H54 (cell line): ENCODE measurements around the gene AK2.
"Not testable (repeated sequence)": the region's sequence is repeated elsewhere in the genome, so short reads cannot be mapped to it uniquely, and the experiment has no call there.

Source experiments
- DNase-seq: peaks from one replicate; pipeline ENCODE4 v3.0.0; 2011; ENCODE audit warnings: low spot score, mixed read lengths; ENCODE audit not compliant: insufficient read length
- FAIRE-seq: peaks from 3 replicates; lab custom pipeline; 2011; peaks lifted over from hg19 to GRCh38; lab: Jason Lieb, UNC
- POLR2A ChIP-seq: IDR thresholded peaks from 2 replicates; pipeline ENCODE4 v1.6.1; 2011; ENCODE audit warnings: low read depth, mild to moderate bottlenecking, low read length

The AK2 gene

DNA sequence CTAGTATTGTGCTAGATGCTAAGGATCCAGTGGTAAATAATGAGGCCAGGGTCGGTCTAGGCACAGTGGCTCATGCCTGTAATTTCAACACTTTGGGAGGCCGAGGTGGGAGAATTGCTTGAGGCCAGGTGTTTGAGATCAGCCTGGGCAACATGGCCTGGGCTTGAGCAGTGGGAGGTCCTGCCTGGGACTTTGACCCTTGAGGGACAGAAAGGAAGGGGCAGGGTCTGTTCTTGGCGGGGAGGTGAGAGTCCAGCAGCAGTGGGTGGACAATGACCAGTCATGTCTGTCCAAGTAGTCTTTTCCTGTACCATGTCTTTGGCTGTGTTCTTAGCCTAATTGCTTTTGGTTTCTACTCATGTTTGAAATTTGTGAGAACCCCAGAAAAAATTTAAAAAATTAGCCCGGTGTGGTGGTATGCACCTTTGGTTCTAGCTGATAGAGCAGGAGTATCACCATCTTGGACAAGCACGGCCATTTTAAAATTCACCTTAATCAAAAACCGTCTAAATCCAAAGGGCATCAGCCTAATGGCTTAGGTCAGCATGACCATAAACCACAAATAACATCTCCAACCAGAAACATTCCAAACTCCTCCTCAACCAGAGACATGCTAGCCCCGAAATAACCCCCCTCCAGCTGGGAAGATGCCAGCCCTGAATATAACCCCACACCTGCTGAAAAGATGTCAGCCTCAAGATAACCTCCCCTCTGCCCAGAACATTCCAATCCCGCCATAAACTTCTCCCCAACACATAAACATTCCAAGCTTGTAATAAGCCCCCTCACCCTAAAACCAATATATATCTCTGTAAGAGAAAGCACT lies 6.8 kb upstream of the AK2 start:
- TF ChIP-seq POLR2A, result no peak
- FAIRE-seq (no peak), DNase-seq (no peak)

DNA sequence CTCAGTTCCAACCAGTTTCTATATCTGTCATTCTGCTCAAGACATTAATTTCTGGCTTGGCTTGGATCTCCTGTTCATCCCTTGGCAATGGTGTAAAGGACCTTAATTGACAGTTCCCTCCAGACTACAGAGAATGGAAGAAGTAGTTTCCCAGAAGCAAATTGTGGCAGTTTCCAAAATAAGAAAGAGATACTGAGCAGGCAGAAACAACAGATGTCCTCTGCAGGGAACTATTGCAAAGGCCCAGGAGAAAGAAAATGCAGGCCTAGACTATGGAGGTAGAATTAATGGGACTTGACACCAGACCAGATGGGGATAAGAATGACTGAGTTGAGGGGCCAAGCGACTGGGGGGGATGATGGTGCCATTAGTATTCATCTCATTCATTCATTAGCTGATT lies 6.1 kb upstream of the AK2 start:
- DNase-seq (no peak), FAIRE-seq (no peak)
- TF ChIP-seq POLR2A, result no peak

DNA sequence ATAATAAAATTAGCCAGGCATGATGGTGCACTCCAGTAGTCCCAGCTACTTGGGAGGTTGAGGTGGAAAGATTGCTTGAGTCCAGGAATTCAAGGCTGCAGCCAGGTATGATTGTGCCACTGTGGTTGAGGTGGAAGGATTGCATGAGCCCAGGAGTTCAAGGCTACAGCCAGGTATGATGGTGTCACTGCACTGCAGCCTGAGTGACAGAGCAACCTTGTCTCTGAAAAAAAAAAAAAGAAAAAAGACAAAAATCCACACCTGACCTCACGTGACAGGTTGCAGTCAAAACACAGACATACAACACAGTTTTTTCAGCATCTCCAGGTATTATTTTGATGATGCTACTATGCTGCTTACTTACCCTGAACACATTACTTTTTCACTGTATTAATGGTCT lies 4.3 kb upstream of the AK2 start:
- FAIRE-seq (no peak), DNase-seq (no peak)
- TF ChIP-seq POLR2A, result no peak

DNA sequence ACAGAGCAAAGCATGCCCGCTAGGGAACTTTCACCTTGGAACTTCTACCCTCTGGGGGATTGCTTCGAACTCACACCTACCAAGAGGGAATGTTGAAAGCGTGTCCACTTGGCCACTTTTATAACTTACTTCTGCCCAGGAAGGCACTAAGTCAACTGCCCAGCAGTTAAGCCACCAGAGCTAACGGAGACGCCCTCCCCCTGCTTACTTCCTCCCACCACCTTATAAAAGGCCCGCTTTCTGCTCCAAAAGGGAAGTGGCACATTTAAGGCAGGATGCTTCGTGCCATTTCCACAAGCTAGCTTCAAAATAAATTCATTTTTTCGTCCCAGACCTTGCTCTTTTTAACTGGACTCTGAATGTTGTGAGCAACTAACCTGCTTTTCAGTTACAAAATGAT lies 3.2 kb upstream of the AK2 start:
- FAIRE-seq (no peak), DNase-seq (no peak)
- no peak for TF ChIP-seq POLR2A

DNA sequence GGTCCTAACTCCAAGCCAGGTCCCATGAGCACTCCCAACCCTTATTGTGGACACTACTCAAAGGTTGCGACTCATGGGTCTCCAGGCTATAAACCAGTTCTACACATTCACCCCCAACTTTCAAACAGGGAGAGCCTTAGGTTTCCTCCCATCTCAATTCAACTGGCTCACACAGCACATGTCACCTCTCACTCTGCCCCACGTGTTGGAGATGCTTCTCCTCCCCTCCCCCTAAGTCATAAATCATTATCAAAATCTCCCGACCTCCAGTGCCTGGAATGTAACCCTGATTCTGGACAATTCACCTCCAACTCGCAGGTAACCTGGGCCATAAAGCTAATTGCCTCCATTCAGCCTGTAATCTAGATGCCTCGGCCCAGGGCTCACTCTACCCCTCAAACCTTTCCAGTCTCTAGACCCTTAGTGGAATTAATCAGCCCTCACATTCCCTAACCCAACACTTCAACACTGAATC lies 595 bp downstream of the AK2 start:
- TF ChIP-seq POLR2A, result no peak
- DNase-seq (peak; percentile 46), FAIRE-seq (no peak)

DNA sequence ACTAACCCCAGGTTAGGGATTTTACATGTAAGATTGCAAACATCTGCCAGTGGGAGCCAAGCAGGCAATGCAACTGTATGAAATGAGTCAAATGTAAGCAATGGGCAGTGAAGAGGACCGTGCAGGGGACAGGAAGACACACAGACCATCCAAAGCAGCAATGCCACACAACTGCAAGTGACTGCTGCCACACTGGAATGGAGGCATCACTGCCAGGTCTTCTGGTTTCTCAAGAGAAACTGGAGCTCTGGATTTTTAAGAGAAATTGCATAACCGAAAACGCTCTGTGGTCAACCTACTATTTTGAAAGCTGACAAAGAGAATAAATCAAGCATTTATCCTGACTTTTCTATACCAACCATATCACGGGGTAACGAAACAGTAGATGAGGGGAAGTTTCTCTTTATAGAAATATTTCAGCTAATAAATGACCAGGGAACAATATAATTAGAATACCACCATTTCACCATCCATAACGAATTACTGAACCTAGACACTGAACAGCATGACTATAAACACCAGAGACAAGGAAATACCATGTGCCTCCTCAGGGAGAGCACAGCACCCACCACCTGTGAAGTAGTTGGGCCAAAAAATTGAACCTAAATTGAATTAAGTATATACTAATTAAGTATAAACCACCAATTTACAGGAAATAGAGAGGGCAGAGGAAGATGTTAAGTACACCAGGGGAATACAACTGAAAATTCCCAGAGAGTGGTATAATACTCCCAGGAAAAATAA lies 4.4 kb downstream of the AK2 start:
- DNase-seq (no peak), FAIRE-seq (no peak)
- TF ChIP-seq POLR2A, result no peak

DNA sequence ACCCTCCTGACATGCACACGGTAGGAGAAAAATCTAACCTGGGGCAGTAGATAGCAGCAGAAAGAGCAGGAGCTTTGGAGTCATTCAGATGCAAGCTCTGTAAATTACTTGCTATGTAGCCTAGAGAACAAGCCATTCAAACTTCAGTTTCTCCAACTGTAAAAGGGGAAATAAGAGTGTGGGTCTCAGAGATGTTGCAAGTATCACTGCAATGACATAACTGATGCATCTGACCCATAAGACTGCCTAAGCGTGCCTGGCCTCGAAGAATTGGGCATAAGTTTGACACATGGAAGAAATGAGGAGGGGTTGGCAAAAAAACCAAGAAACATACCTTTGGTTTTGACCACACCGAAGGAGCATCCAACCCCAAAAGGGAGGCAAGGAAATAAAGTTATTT lies 5.2 kb downstream of the AK2 start:
- no peak for DNase-seq
- no peak for TF ChIP-seq POLR2A
- no peak for FAIRE-seq

DNA sequence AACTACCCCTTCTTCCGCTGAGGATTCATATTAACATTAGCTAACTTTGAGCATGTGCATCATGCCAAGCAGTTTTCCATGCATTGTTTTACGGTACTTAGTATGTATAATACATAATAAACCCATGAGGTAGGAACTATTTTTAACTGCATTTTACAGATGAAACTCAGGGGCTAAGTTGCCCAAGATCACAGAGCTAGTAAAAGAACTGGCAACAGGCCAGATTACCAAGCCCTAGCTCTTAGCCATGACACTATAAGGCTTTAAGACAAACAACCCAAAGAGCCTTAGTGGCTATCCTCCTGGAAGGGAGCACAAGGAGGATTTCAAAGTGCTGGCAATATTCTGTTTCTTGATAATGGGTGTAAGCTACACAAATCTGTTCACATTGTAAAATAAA lies 6.1 kb downstream of the AK2 start:
- FAIRE-seq, result no peak
- TF ChIP-seq POLR2A, result no peak
- DNase-seq, result no peak

DNA sequence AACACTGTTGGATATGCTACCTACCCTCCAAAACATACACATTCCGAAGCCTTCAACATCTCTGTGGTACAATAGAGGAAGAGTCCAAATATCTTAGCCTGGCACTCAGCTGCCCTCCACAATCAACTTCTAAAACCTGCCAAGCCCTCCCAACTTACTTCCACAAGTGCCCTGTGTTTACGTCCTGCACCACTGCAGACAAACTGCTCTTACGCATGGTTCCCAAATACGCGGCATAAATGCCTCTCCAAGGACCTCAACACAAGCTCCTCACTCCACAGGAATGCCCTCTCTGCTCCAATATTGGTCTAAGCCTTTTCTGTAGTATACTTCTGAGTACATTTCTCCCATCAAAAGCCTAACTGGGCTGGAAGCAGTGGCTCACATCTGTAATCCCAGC lies 6.8 kb downstream of the AK2 start:
- FAIRE-seq (no peak), DNase-seq (no peak)
- no peak for TF ChIP-seq POLR2A

DNA sequence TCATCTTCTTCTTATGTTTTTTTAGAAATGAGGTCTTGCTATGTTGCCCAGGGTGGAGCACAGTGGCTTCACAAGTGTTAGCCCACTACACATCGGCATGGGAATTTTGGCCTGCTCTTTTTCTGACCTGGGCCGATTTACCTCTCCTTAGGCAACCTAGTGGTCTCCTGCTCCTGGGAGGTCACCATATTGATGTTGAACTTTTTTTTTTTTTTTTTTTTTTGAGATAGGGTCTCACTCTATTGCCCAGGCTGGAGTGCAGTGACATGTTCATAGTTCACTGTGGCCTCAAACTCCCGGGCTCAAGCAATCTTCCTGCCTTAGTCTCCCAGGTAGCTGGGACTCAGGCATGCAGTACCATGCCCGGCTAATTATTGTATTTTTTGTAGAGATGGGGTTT lies 7.5 kb downstream of the AK2 start:
- FAIRE-seq (no peak), DNase-seq (no peak)
- no peak for TF ChIP-seq POLR2A

DNA sequence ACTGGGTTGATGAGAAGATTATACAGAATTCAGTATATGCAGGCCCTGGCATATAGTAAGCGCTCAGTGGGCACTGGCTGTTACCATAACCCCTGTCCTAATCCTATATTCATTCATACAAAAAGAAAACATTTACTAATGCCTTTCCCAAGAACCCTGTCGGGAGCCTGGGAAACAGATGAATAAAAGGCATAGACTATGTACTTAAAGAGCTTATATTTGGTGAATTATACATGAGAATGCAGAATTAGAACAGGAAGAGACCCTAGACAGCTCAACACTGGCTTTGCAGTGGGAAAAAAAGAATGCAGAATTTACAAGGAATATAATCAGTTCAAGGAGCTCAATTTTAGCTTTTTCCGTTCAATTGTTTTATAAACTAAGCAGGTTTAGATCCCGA lies 10.9 kb downstream of the AK2 start:
- no peak for DNase-seq
- no peak for FAIRE-seq
- TF ChIP-seq POLR2A, result no peak

DNA sequence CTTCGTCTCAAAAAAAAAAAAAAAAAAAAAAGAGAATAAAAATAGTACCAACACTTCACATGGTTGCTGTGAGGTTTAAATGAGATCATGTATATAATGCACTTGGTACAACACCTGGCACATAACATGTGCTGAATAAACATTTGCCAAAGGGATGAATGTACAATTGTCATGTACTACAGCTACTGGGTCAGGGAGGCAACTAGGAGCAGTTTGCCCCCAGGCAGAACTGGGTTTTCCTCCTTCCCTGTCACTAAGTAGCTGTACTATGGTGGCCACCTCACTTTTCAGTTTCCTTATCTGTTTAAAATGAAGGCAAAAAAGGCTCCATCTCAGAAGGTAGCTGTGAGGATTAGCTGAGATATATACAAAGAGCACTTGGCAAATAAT lies 11.5 kb downstream of the AK2 start:
- DNase-seq (no peak), FAIRE-seq (no peak)
- TF ChIP-seq POLR2A, result no peak

DNA sequence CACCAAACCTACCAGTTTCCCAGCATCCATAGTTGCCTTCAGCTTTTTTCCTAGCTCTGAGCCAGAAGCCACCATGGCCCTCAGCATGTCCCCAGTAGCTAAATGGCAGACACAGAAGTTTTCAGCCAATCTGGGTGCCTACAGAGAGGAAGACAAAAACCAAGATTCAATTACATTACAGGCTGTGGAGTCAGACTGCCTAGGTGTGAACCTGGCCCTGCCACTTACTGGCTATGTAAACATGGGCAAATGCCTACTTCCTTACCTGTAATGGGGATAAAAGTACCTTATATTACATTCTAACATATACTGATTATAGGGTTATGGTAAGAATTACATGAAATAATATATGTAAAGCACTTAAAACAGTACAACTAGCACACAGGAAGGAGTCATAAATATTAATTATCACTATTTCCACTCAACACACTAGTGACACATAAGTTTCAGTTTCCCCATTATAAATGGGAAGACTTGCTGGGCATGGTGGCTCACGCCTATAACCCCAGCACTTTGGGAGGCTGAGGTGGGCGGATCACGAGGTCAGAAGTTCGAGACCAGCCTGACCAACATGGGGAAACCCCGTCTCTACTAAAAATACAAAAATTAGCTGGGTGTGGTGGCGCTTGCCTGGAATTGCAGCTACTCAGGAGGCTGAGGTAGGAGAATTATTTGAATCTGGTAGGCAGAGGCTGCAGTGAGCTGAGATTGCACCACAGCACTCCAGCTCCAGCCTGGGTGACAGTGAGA lies 12.1 kb downstream of the AK2 start:
- not testable (repeated sequence) for FAIRE-seq, DNase-seq

DNA sequence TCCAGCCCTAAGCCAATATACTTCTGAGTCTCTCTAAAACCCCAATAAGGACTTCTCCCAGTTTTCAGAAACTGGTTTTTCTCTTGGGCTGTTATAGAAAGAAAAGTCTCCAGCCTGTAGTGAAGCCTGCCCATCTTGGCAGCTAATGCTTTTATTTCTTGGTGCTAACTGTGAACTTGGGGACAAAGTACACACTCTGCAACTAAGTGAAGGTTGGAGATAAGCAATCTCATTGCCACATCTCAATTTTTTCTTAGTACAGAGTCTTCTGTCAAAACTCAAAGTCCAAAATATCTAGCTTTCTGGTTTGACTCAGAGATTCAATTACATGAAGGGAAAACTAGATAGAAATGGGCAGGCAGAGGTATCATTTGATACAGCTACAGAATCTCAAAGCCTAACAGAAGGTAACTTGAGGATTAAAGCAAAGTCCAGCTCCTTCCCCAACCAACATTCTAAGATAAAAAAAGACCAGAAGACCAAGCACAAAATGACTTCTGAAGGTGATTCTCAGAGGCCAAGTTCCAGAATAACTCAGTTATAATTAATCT lies 14.0 kb downstream of the AK2 start:
- FAIRE-seq, result no peak
- no peak for DNase-seq
- TF ChIP-seq POLR2A, result no peak
